Skin of body (tissue), 2 donors: ENCODE results near the gene FAM168B. TPM values are rescaled to one million over a fixed set of nuclear protein-coding genes. Genes with fewer than 3 reads are reported as not detected.

Experiments used
- DNase-seq: peaks from one replicate; lab custom pipeline; 2025; lab: John Stamatoyannopoulos, UW
- total RNA-seq: library from RNA; depleted of rRNA; stranded (reverse); fragments of >200 nt; gene quantifications from one replicate; pipeline ENCODE4 v1.2.3, GENCODE V29; 2014

Gene FAM168B
- total RNA-seq, 1 donor from 2014 or later: 53.3 TPM

- no peak for DNase-seq
Measured at GRCh38 chr2:131027566-131028528, 65.4 kb downstream of the FAM168B start.

GRCh38 chr2:131026919-131027318, 66.3 kb downstream of the FAM168B start:
- DNase-seq: no peak

GRCh38 chr2:131023758-131024157, 69.5 kb downstream of the FAM168B start:
- DNase-seq: no peak

GRCh38 chr2:131022731-131023130, 70.5 kb downstream of the FAM168B start:
- DNase-seq: no peak

- no peak for DNase-seq
Measured at GRCh38 chr2:131016826-131017741, 76.2 kb downstream of the FAM168B start.

- no peak for DNase-seq
Measured at GRCh38 chr2:131015764-131016163, 77.5 kb downstream of the FAM168B start.

GRCh38 chr2:131014141-131014540, 79.1 kb downstream of the FAM168B start:
- no peak for DNase-seq

GRCh38 chr2:131011486-131011885, 81.8 kb downstream of the FAM168B start:
- DNase-seq: no peak

- DNase-seq: no peak
Measured at GRCh38 chr2:131010566-131010965, 82.7 kb downstream of the FAM168B start.

- DNase-seq: no peak
Measured at GRCh38 chr2:131009713-131010475, 83.4 kb downstream of the FAM168B start.

- no peak for DNase-seq
Measured at GRCh38 chr2:131008967-131009366, 84.3 kb downstream of the FAM168B start.

GRCh38 chr2:131006561-131006960, 86.7 kb downstream of the FAM168B start:
- DNase-seq: no peak

GRCh38 chr2:131005216-131005935, 87.9 kb downstream of the FAM168B start:
- no peak for DNase-seq

- no peak for DNase-seq
Measured at GRCh38 chr2:131004446-131005209, 88.6 kb downstream of the FAM168B start.

GRCh38 chr2:130998561-130998960, 94.7 kb downstream of the FAM168B start:
- DNase-seq: no peak

Other genes with a start within 250 kb of the FAM168B start
- 39.9 TPM for gene PLEKHB2, start 11.9 kb upstream of the FAM168B start, total RNA-seq
- gene POTEE, start 116.1 kb upstream of the FAM168B start, total RNA-seq: not detected